NCI-H146 treated with DMSO at 0.1 percent for 48 hours (cell line): ENCODE results near the gene ASS1.

Source experiments
- DNase-seq: peaks from one replicate; lab custom pipeline; 2025; ENCODE audit not compliant: unreplicated experiment; lab: John Stamatoyannopoulos, UW

ASS1 gene

GRCh38 chr9:130527651-130528310 is 83.0 kb downstream of the ASS1 start:
- no peak for DNase-seq

- DNase-seq, result no peak
Measured at GRCh38 chr9:130528674-130529073, 83.9 kb downstream of the ASS1 start.

GRCh38 chr9:130530938-130531337 is 86.2 kb downstream of the ASS1 start:
- no peak for DNase-seq

- DNase-seq, result no peak
Measured at GRCh38 chr9:130531670-130532069, 86.9 kb downstream of the ASS1 start.

- no peak for DNase-seq
Measured at GRCh38 chr9:130532426-130533080, 87.8 kb downstream of the ASS1 start.

GRCh38 chr9:130535818-130536521 is 91.2 kb downstream of the ASS1 start:
- DNase-seq, result peak; percentile 26

GRCh38 chr9:130536701-130537107 is 91.9 kb downstream of the ASS1 start:
- DNase-seq, result no peak

GRCh38 chr9:130537346-130538050 is 92.7 kb downstream of the ASS1 start:
- DNase-seq, result no peak

GRCh38 chr9:130539420-130540223 is 94.9 kb downstream of the ASS1 start:
- no peak for DNase-seq

- DNase-seq, result no peak
Measured at GRCh38 chr9:130541533-130541932, 96.8 kb downstream of the ASS1 start.

GRCh38 chr9:130542038-130542437 is 97.3 kb downstream of the ASS1 start:
- no peak for DNase-seq

GRCh38 chr9:130542457-130543228 is 97.9 kb downstream of the ASS1 start:
- DNase-seq, result no peak

- no peak for DNase-seq
Measured at GRCh38 chr9:130543368-130543767, 98.6 kb downstream of the ASS1 start.

- no peak for DNase-seq
Measured at GRCh38 chr9:130543859-130544258, 99.1 kb downstream of the ASS1 start.

GRCh38 chr9:130544364-130544763 is 99.6 kb downstream of the ASS1 start:
- no peak for DNase-seq

GRCh38 chr9:130548103-130548502 is 103.3 kb downstream of the ASS1 start:
- DNase-seq, result no peak

- DNase-seq, result no peak
Measured at GRCh38 chr9:130549093-130549735, 104.5 kb downstream of the ASS1 start.
